T-helper 1 cell treated with Interleukin-12 subunit alpha and Interleukin-12 subunit beta and Interleukin-4 antibody, amounts not matched to agents 30 μg/mL and 1 μg/mL, for 36 hours (primary cell): ENCODE data around the gene NCF4.

Experiments
- H3K27ac Mint-ChIP-seq: one replicate; pipeline ENCODE4 v1.8.0; 2021; ENCODE audit warnings: mild to moderate bottlenecking, mixed read lengths
- H3K27me3 Mint-ChIP-seq: one replicate; pipeline ENCODE4 v1.8.0; 2021; ENCODE audit warnings: low read depth, mixed read lengths
- H3K36me3 Mint-ChIP-seq: one replicate; pipeline ENCODE4 v1.8.0; 2021; ENCODE audit warnings: low read depth, mixed read lengths
- H3K4me1 Mint-ChIP-seq: one replicate; pipeline ENCODE4 v1.8.0; 2021; ENCODE audit warnings: low read depth, mixed read lengths
- H3K4me3 Mint-ChIP-seq: one replicate; pipeline ENCODE4 v1.8.0; 2021; ENCODE audit warnings: mild to moderate bottlenecking, moderate library complexity, mixed read lengths
- H3K9me3 Mint-ChIP-seq: one replicate; pipeline ENCODE4 v1.8.0; 2021; ENCODE audit warnings: mixed read lengths

Gene NCF4

GRCh38 chr22:36860821-36861659, at the start of gene NCF4:
NCF4 (plus strand) TSS chr22:36861006; CDS start chr22:36861172, 166 bp downstream.
- Mint-ChIP-seq H3K4me3 (peak within 1 kb of the TSS; percentile 84), H3K27me3 (no peaks in the 10 kb centered on the region), H3K27ac (peak within 1 kb of the TSS; percentile 98), H3K36me3 (peaks cover 28% of the 10 kb centered on the region), H3K9me3 (no peaks in the 10 kb centered on the region), H3K4me1 (peaks cover 62% of the 10 kb centered on the region)

- H3K36me3 Mint-ChIP-seq, result no peaks in the 10 kb centered on the region
- H3K4me1 Mint-ChIP-seq, result peaks cover 16% of the 10 kb centered on the region
- peaks cover 41% of the 10 kb centered on the region for H3K27me3 Mint-ChIP-seq
- H3K27ac Mint-ChIP-seq, result no peak overlapping the region
- H3K9me3 Mint-ChIP-seq, result no peaks in the 10 kb centered on the region
- H3K4me3 Mint-ChIP-seq, result no peak overlapping the region
Measured at GRCh38 chr22:36811094-36811800, 49.6 kb upstream of the NCF4 start.

- H3K27me3 Mint-ChIP-seq, result peaks cover 68% of the 10 kb centered on the region
- no peak overlapping the region for H3K27ac Mint-ChIP-seq
- no peaks in the 10 kb centered on the region for H3K9me3 Mint-ChIP-seq
- no peak overlapping the region for H3K4me3 Mint-ChIP-seq
- peaks cover 6% of the 10 kb centered on the region for H3K4me1 Mint-ChIP-seq
- H3K36me3 Mint-ChIP-seq, result peaks cover 3% of the 10 kb centered on the region
Measured at GRCh38 chr22:36814801-36815200, 46.0 kb upstream of the NCF4 start.

GRCh38 chr22:36815558-36816338, 45.1 kb upstream of the NCF4 start:
- Mint-ChIP-seq H3K27me3 (peaks cover 78% of the 10 kb centered on the region), H3K4me1 (peaks cover 4% of the 10 kb centered on the region), H3K36me3 (peaks cover 3% of the 10 kb centered on the region), H3K27ac (no peak overlapping the region), H3K9me3 (no peaks in the 10 kb centered on the region), H3K4me3 (no peak overlapping the region)

GRCh38 chr22:36816339-36816635, 44.5 kb upstream of the NCF4 start:
- Mint-ChIP-seq H3K36me3 (peaks cover 3% of the 10 kb centered on the region), H3K4me3 (no peak overlapping the region), H3K27me3 (peaks cover 82% of the 10 kb centered on the region), H3K27ac (no peak overlapping the region), H3K9me3 (no peaks in the 10 kb centered on the region), H3K4me1 (peaks cover 4% of the 10 kb centered on the region)

GRCh38 chr22:36816636-36817524, 43.9 kb upstream of the NCF4 start, which contains the start of gene PVALB:
PVALB (minus strand) TSS chr22:36817035; CDS start chr22:36817005, 30 bp downstream.
- H3K4me3 Mint-ChIP-seq, result peak within 1 kb of the TSS; percentile 34
- H3K27me3 Mint-ChIP-seq, result peaks cover 82% of the 10 kb centered on the region

GRCh38 chr22:36817525-36817848, 43.3 kb upstream of the NCF4 start:
- Mint-ChIP-seq H3K9me3 (no peaks in the 10 kb centered on the region), H3K27me3 (peaks cover 79% of the 10 kb centered on the region), H3K36me3 (peaks cover 3% of the 10 kb centered on the region), H3K27ac (no peak overlapping the region), H3K4me1 (peaks cover 4% of the 10 kb centered on the region), H3K4me3 (peak overlapping the region; percentile 34)

More at GRCh38 chr22:36816636-36817524, 43.9 kb upstream of the NCF4 start, which contains the start of gene PVALB:
- Mint-ChIP-seq H3K36me3 (peaks cover 3% of the 10 kb centered on the region), H3K4me1 (peaks cover 4% of the 10 kb centered on the region), H3K27ac (no peak within 1 kb of the TSS), H3K9me3 (no peaks in the 10 kb centered on the region)

DNA sequence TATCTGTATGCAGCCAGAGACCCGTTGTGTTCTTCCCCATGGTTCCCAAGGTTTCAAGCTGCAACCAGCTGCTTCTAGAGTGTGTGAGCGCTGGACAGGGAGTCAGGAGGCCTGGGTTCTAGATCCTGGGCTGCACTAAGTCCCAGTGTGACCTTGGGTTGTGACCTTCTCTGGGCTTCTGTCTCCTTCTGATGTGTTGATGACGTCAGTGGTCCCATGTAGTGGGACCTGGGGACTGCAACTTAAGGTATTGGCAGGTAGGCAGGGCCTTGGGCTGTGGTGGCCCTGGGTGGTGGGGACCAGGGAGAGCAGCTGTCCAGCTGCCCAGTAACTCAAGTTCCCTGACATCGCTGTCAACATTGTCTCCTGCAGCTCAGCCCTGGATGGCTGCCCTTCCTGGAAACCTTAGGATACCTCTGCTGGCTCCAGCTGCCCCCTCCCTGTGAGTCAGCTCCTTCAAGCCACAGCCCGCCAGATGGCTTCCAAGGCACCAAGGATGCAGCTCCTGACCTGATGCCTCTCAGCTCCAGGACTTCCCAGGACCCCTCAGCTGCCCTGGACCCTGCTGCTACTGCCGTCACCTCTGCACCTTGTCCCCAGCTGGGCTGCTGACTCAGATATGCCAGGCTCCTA, 42.7 kb upstream of the NCF4 start:
- Mint-ChIP-seq H3K4me1 (peaks cover 4% of the 10 kb centered on the region), H3K27me3 (peaks cover 72% of the 10 kb centered on the region), H3K36me3 (peaks cover 3% of the 10 kb centered on the region), H3K9me3 (no peaks in the 10 kb centered on the region), H3K27ac (no peak overlapping the region), H3K4me3 (no peak overlapping the region)

DNA sequence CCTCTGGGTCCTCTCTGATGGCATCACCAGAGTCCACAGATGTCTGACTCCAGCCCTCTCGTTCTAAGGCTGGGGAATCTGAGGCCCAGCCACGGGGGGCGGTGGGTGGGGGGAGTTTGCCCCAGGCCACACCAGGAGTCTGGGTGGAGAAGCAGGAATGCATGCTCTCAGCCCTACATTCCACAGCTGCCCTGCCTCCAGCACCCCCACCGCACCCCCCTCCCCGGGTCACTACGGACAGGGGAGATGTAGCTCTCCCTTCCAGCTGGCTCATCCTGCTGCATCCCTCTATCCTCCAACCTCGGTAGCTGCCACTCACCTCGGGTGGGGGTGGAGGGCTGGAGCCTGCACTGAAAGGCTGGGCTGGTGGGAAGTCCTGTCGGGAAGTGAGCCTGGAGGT, 41.7 kb upstream of the NCF4 start:
- peaks cover 62% of the 10 kb centered on the region for H3K27me3 Mint-ChIP-seq
- H3K4me1 Mint-ChIP-seq, result peaks cover 4% of the 10 kb centered on the region
- H3K9me3 Mint-ChIP-seq, result no peaks in the 10 kb centered on the region
- no peak overlapping the region for H3K4me3 Mint-ChIP-seq
- H3K36me3 Mint-ChIP-seq, result peaks cover 3% of the 10 kb centered on the region
- H3K27ac Mint-ChIP-seq, result no peak overlapping the region

DNA sequence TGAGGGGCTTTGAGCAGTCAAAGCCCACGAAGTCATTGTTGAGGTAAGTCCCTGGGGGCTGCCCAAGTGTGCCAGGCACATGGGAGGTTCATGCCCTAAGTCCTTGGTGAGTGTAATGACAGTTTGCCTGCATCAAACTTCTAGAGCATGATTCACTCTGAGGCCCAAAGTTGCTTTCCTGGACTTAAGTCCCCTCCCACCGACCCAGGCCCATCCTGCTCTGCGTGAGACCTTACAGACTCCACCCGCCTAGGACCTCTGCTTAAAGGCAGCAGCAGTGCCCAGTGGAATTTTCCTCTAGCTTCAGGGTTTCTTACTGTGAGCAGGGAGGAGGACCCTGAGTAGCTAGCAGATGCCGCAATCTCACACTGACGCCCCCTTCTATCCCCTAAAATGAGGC, 38.2 kb upstream of the NCF4 start:
- no peak overlapping the region for H3K27ac Mint-ChIP-seq
- H3K36me3 Mint-ChIP-seq, result peaks cover 3% of the 10 kb centered on the region
- no peaks in the 10 kb centered on the region for H3K9me3 Mint-ChIP-seq
- no peak overlapping the region for H3K4me3 Mint-ChIP-seq
- peaks cover 2% of the 10 kb centered on the region for H3K4me1 Mint-ChIP-seq
- peaks cover 38% of the 10 kb centered on the region for H3K27me3 Mint-ChIP-seq

DNA sequence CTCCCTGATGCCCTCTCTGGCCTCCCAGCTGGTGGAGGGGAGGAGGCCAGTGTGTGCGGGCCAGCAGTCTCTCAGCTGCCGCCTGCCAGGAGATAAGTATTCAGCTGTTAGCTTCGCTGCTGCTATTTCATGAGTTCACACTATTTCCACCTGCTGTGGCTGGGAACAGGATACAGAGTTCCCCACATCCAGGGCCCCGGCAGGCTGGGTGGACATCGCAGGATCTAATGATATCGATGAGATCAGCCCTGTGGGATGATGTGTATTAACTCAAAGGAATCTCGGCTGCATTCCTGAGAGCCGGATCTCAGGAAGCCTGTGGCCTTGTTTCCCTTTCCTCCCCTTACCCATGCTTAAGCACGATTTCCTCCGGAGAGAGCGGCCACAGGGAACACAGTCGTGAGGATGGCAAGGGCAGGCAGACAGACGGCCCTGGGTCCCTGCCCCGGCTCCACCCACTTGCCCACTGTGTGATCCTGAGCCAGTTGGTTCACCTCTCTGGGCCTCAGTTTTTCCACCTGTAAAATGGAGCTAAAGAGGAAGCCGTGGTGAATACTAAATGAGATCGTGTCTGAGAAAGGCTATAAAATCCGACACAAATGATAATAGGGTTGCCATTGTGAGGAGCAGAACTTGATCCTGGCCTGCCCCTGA, 37.5 kb upstream of the NCF4 start:
- H3K4me3 Mint-ChIP-seq, result no peak overlapping the region
- H3K27ac Mint-ChIP-seq, result no peak overlapping the region
- H3K27me3 Mint-ChIP-seq, result peaks cover 31% of the 10 kb centered on the region
- no peaks in the 10 kb centered on the region for H3K36me3 Mint-ChIP-seq
- no peaks in the 10 kb centered on the region for H3K4me1 Mint-ChIP-seq
- no peaks in the 10 kb centered on the region for H3K9me3 Mint-ChIP-seq

GRCh38 chr22:36824655-36825054, 36.2 kb upstream of the NCF4 start:
- Mint-ChIP-seq H3K4me3 (no peak overlapping the region), H3K27me3 (peaks cover 21% of the 10 kb centered on the region), H3K36me3 (no peaks in the 10 kb centered on the region), H3K9me3 (no peaks in the 10 kb centered on the region), H3K4me1 (peaks cover 6% of the 10 kb centered on the region), H3K27ac (no peak overlapping the region)

GRCh38 chr22:36826262-36826661, 34.5 kb upstream of the NCF4 start:
- Mint-ChIP-seq H3K27ac (no peak overlapping the region), H3K36me3 (no peaks in the 10 kb centered on the region), H3K4me1 (peaks cover 11% of the 10 kb centered on the region), H3K4me3 (no peak overlapping the region), H3K9me3 (no peaks in the 10 kb centered on the region), H3K27me3 (peaks cover 19% of the 10 kb centered on the region)
